Measurements from ENCODE around the gene DBET.
"Not testable (repeated sequence)": the region's sequence is repeated elsewhere in the genome, so short reads cannot be mapped to it uniquely, and the experiment has no call there.

Gene DBET

GRCh38 chr4:190049378-190050239 is 14.7 kb upstream of the DBET start:
- DNase-seq = peak; percentile 15

GRCh38 chr4:190058997-190059396 is 5.3 kb upstream of the DBET start:
- not testable (repeated sequence) for DNase-seq

- not testable (repeated sequence) for DNase-seq
Measured at GRCh38 chr4:190064805-190065204, 503 bp downstream of the DBET start.

GRCh38 chr4:190068351-190068750 is 4.0 kb downstream of the DBET start:
- not testable (repeated sequence) for DNase-seq

- DNase-seq = not testable (repeated sequence)
Measured at GRCh38 chr4:190093052-190093451, 28.8 kb downstream of the DBET start.

GRCh38 chr4:190094031-190094430 is 29.7 kb downstream of the DBET start:
- not testable (repeated sequence) for DNase-seq

- DNase-seq = not testable (repeated sequence)
Measured at GRCh38 chr4:190095335-190095734, 31.0 kb downstream of the DBET start.

- DNase-seq = not testable (repeated sequence)
Measured at GRCh38 chr4:190099605-190100004, 35.3 kb downstream of the DBET start.

GRCh38 chr4:190101525-190101924 is 37.2 kb downstream of the DBET start:
- not testable (repeated sequence) for DNase-seq

- DNase-seq = not testable (repeated sequence)
Measured at GRCh38 chr4:190106191-190106590, 41.9 kb downstream of the DBET start.

- DNase-seq = not testable (repeated sequence)
Measured at GRCh38 chr4:190106611-190107480, 42.5 kb downstream of the DBET start.

GRCh38 chr4:190107766-190108485 is 43.6 kb downstream of the DBET start:
- not testable (repeated sequence) for DNase-seq

- DNase-seq = not testable (repeated sequence)
Measured at GRCh38 chr4:190108756-190109155, 44.5 kb downstream of the DBET start.

GRCh38 chr4:190109390-190110011 is 45.2 kb downstream of the DBET start:
- not testable (repeated sequence) for DNase-seq

GRCh38 chr4:190110033-190110432 is 45.7 kb downstream of the DBET start:
- DNase-seq = not testable (repeated sequence)

- not testable (repeated sequence) for DNase-seq
Measured at GRCh38 chr4:190110570-190111295, 46.4 kb downstream of the DBET start.

- not testable (repeated sequence) for DNase-seq
Measured at GRCh38 chr4:190112879-190113278, 48.6 kb downstream of the DBET start.

GRCh38 chr4:190114991-190115390 is 50.7 kb downstream of the DBET start:
- DNase-seq = not testable (repeated sequence)
